Measurements from ENCODE around the gene CRYBA4.

- no peak for TF ChIP-seq CTCF (IDR thresholded peaks at IDR 0.05)
- TF ChIP-seq EZH2phosphoT487 (IDR thresholded peaks at IDR 0.05; ENCODE audit: borderline replicate concordance, low read depth): no peak
- TF ChIP-seq, protein P1, sequence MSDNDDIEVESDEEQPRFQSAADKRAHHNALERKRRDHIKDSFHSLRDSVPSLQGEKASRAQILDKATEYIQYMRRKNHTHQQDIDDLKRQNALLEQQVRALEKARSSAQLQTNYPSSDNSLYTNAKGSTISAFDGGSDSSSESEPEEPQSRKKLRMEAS (IDR thresholded peaks at IDR 0.05; ENCODE audit: low read depth): no peak
- TF ChIP-seq, protein P2, sequence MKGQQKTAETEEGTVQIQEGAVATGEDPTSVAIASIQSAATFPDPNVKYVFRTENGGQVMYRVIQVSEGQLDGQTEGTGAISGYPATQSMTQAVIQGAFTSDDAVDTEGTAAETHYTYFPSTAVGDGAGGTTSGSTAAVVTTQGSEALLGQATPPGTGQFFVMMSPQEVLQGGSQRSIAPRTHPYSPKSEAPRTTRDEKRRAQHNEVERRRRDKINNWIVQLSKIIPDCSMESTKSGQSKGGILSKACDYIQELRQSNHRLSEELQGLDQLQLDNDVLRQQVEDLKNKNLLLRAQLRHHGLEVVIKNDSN (IDR thresholded peaks at IDR 0.05; ENCODE audit: borderline replicate concordance, low read depth): no peak
- TF ChIP-seq CHD2 (IDR thresholded peaks at IDR 0.05; ENCODE audit: low read length, partially characterized antibody): no peak
- no peak for TF ChIP-seq POLR2AphosphoS5 (IDR thresholded peaks at IDR 0.05; ENCODE audit: low read depth, low read length)
- TF ChIP-seq PBX3 (IDR thresholded peaks at IDR 0.05): no peak
- TF ChIP-seq SMC3 (IDR thresholded peaks at IDR 0.05; ENCODE audit: low read depth, low read length): no peak
- TF ChIP-seq, protein P3, sequence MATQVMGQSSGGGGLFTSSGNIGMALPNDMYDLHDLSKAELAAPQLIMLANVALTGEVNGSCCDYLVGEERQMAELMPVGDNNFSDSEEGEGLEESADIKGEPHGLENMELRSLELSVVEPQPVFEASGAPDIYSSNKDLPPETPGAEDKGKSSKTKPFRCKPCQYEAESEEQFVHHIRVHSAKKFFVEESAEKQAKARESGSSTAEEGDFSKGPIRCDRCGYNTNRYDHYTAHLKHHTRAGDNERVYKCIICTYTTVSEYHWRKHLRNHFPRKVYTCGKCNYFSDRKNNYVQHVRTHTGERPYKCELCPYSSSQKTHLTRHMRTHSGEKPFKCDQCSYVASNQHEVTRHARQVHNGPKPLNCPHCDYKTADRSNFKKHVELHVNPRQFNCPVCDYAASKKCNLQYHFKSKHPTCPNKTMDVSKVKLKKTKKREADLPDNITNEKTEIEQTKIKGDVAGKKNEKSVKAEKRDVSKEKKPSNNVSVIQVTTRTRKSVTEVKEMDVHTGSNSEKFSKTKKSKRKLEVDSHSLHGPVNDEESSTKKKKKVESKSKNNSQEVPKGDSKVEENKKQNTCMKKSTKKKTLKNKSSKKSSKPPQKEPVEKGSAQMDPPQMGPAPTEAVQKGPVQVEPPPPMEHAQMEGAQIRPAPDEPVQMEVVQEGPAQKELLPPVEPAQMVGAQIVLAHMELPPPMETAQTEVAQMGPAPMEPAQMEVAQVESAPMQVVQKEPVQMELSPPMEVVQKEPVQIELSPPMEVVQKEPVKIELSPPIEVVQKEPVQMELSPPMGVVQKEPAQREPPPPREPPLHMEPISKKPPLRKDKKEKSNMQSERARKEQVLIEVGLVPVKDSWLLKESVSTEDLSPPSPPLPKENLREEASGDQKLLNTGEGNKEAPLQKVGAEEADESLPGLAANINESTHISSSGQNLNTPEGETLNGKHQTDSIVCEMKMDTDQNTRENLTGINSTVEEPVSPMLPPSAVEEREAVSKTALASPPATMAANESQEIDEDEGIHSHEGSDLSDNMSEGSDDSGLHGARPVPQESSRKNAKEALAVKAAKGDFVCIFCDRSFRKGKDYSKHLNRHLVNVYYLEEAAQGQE (IDR thresholded peaks at IDR 0.05; ENCODE audit: low read depth, low read length): no peak
- TF ChIP-seq RAD21 (IDR thresholded peaks at IDR 0.05; ENCODE audit: low read length): no peak
- TF ChIP-seq EP300 (IDR thresholded peaks at IDR 0.05; ENCODE audit: borderline replicate concordance in 1 of 2, low read depth in 1 of 2, low read length in 1 of 2): no peak
Measured at GRCh38 chr22:26672060-26672471, 50.3 kb downstream of the CRYBA4 start.
